RWPE2 (cell line): ENCODE data around the gene DCAF7.

Experiments used
- ATAC-seq: fragments of 200-7000 bp; cut with Tn5 transposase; 3 replicates; pipeline ENCODE4 v1.9.1; 2021; ENCODE audit warnings: low read depth
- DNase-seq: peaks from one replicate; pipeline ENCODE4 v3.0.0-alpha.2; 2020; ENCODE audit warnings: low spot score
- H3K27ac ChIP-seq: fragments of 450-650 bp; 2 replicates; pipeline ENCODE4 v1.5.1; 2017; ENCODE audit warnings: mild to moderate bottlenecking; ENCODE audit not compliant: poor library complexity, severe bottlenecking
- H3K27me3 ChIP-seq: fragments of 250-450 bp; sonication (Bioruptor Pico); 2 replicates; pipeline ENCODE4 v1.5.1; 2021; ENCODE audit warnings: mild to moderate bottlenecking, moderate library complexity; ENCODE audit not compliant: insufficient read depth, poor library complexity, severe bottlenecking
- H3K36me3 ChIP-seq: fragments of 250-450 bp; sonication (Bioruptor Pico); 2 replicates; pipeline ENCODE4 v1.5.1; 2020; ENCODE audit warnings: low read depth, mild to moderate bottlenecking, moderate library complexity
- H3K4me1 ChIP-seq: fragments of 250-450 bp; sonication (Bioruptor Pico); 2 replicates; pipeline ENCODE4 v1.5.1; 2021; ENCODE audit warnings: mild to moderate bottlenecking, moderate library complexity; ENCODE audit not compliant: insufficient read depth, poor library complexity, severe bottlenecking
- H3K4me3 ChIP-seq: fragments of 250-450 bp; sonication (Bioruptor Pico); 2 replicates; pipeline ENCODE4 v1.5.1; 2021; ENCODE audit warnings: mild to moderate bottlenecking, moderate library complexity; ENCODE audit not compliant: severe bottlenecking
- H3K9me3 ChIP-seq: fragments of 250-450 bp; sonication (Bioruptor Pico); 2 replicates; pipeline ENCODE4 v1.5.1; 2021; ENCODE audit warnings: mild to moderate bottlenecking, moderate library complexity; ENCODE audit not compliant: severe bottlenecking
- TF ChIP-seq, protein P1 (sequence below): fragments of 450-650 bp; IDR thresholded peaks from one replicate; pipeline ENCODE4 v1.5.1; 2017; ENCODE audit warnings: mild to moderate bottlenecking, moderate library complexity; ENCODE audit not compliant: poor library complexity, severe bottlenecking

DCAF7 gene

DNA sequence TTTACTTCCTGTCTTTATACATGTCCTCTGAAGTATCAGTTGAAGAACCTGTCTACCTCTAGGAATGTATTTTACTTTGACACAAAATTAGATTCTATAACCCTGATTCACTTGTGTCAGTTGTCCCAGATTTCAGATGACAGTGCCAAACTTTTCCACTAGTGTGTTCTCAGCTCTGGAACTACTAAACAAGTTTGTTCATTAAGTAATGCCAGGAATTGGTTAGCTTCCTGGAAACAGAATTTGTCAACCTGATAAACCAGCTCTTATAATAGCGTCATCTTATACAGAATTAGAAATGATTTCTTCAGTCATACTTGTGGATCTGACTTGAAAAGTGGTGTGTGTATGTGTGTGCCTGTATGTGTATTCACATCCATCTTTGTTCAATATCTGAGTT, 79.3 kb downstream of the DCAF7 start:
- Histone ChIP-seq H3K4me1 (no peaks in the 10 kb centered on the region), H3K4me3 (no peak overlapping the region), H3K27me3 (no peaks in the 10 kb centered on the region), H3K9me3 (no peaks in the 10 kb centered on the region), H3K36me3 (peaks cover 20% of the 10 kb centered on the region), H3K27ac (no peak overlapping the region)
- DNase-seq (no peak), ATAC-seq (no peak)
- TF ChIP-seq, protein P1, sequence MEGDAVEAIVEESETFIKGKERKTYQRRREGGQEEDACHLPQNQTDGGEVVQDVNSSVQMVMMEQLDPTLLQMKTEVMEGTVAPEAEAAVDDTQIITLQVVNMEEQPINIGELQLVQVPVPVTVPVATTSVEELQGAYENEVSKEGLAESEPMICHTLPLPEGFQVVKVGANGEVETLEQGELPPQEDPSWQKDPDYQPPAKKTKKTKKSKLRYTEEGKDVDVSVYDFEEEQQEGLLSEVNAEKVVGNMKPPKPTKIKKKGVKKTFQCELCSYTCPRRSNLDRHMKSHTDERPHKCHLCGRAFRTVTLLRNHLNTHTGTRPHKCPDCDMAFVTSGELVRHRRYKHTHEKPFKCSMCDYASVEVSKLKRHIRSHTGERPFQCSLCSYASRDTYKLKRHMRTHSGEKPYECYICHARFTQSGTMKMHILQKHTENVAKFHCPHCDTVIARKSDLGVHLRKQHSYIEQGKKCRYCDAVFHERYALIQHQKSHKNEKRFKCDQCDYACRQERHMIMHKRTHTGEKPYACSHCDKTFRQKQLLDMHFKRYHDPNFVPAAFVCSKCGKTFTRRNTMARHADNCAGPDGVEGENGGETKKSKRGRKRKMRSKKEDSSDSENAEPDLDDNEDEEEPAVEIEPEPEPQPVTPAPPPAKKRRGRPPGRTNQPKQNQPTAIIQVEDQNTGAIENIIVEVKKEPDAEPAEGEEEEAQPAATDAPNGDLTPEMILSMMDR = no peak

DNA sequence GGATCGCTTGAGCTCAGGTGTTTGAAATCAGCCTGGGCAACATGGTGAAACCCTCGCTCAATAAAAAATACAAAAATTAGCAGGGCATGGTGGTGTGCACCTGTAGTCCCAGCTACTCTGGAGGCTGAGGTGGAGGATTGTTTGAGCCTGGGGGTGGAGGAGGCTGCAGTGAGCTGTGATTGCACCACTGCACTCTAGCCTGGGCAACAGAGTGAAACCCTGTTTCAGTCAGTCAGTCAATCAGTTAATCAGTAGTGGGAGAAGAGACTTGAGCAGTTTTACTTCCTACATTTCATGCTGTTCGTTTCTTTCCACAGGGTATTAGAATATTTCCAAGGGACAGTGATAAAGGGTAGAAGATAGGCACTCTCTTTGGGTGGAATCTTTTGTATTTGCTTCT, 80.8 kb downstream of the DCAF7 start:
- no peak for DNase-seq
- H3K27ac ChIP-seq = no peak overlapping the region
- no peaks in the 10 kb centered on the region for H3K27me3 ChIP-seq

DNA sequence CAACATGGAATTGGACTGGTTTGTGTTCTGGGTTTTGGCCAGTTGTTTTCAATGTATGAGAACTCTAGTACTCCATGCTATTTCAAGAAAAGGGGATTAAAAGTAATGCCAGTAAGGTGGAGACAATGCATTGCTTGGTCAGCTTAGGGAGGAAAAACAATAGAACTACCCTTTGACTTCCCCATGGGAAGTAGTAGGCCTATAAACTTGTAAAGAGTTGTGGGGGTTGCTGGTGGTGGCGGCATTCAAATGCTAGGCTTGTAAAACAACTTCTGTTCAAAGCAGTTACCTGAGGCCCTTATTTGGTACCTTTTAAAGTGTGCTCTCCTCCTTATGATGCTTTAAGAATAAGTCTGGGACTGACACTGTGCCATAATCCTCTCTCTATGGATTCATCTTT, 81.3 kb downstream of the DCAF7 start:
- TF ChIP-seq, protein P1 = no peak
- ATAC-seq = no peak
- Histone ChIP-seq H3K9me3 (no peaks in the 10 kb centered on the region), H3K27ac (no peak overlapping the region), H3K4me1 (no peaks in the 10 kb centered on the region), H3K27me3 (no peaks in the 10 kb centered on the region), H3K4me3 (no peak overlapping the region), H3K36me3 (peaks cover 34% of the 10 kb centered on the region)
- DNase-seq = no peak

More for the DNA sequence above, 80.8 kb downstream of the DCAF7 start:
- no peak overlapping the region for H3K4me3 ChIP-seq
- H3K4me1 ChIP-seq = no peaks in the 10 kb centered on the region
- H3K36me3 ChIP-seq = peaks cover 31% of the 10 kb centered on the region
- H3K9me3 ChIP-seq = no peaks in the 10 kb centered on the region
- no peak for ATAC-seq
- TF ChIP-seq, protein P1 = no peak

DNA sequence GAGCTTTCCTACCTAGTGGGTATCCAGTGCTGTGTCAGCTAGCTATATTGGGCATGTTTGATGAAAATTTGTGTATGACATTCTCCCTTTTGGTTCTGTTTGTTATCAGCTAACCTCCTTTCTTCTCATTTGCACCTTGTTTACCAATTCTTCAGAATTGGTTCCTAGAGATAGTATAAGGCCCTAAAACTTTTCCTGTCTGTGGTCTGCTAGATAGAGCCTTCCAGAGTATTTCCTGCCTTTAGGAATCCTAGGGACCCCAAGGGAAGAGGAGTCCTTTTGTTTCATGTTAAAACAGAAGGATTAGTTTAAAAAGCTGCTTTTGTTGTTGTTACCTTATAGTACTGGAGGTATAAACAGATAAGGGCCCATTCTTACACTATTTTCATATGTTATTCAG, 83.5 kb downstream of the DCAF7 start:
- TF ChIP-seq, protein P1 = no peak
- H3K4me1 ChIP-seq = no peaks in the 10 kb centered on the region
- DNase-seq (no peak), ATAC-seq (no peak)
- H3K9me3 ChIP-seq = no peaks in the 10 kb centered on the region
- no peak overlapping the region for H3K4me3 ChIP-seq
- H3K27ac ChIP-seq = no peak overlapping the region
- no peaks in the 10 kb centered on the region for H3K27me3 ChIP-seq
- H3K36me3 ChIP-seq = peaks cover 34% of the 10 kb centered on the region

DNA sequence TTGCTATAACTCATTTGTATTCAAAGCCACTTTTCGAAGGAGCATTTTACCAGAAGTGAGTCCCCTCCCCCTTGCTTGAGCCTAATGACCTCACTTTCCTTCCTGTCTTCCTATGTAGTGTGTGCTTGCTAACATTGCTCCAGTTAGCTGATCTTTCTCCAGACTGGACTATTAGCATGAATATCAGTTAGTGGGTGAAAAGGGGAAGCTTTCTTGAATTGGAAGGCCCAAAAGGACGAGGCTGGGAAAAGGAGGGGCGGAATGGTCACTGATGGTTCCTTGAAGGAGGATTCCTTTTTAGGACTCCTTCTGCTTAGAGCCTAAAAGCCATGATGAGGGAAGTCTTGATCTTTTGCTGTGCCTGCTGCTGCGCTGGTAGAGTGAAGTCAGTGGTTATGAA, 83.9 kb downstream of the DCAF7 start:
- DNase-seq (no peak), ATAC-seq (no peak)
- Histone ChIP-seq H3K4me3 (no peak overlapping the region), H3K27me3 (no peaks in the 10 kb centered on the region), H3K27ac (no peak overlapping the region), H3K4me1 (no peaks in the 10 kb centered on the region), H3K36me3 (peaks cover 34% of the 10 kb centered on the region), H3K9me3 (no peaks in the 10 kb centered on the region)
- TF ChIP-seq, protein P1 = no peak
